Adrenal gland (tissue), 19 donors: Measurements from ENCODE around the gene TMEM114. TPM values are rescaled to one million over a fixed set of nuclear protein-coding genes. Genes with fewer than 3 reads are reported as not detected.

Source experiments
- DNase-seq, 7 donors: peaks; one replicate each; pipeline ENCODE4 v3.0.0-alpha.2; 2019 to 2020
- H3K27ac ChIP-seq, 5 donors: fragments of 200-600 bp; sonication (generic) in 4 of 5; 1 replicate in 3 of 5; 2 replicates in 2 of 5; pipeline versions ENCODE4 v1.5.1 to v1.8.0; 2016 to 2020; ENCODE audit warnings: mild to moderate bottlenecking in 1 of 5
- H3K27me3 ChIP-seq: fragments of 200-600 bp; 2 replicates; pipeline ENCODE4 v1.8.0; 2021
- H3K36me3 ChIP-seq, 2 donors: fragments of 200-600 bp; replicated peaks in 1 of 2; 1 replicate in 1 of 2; 2 replicates in 1 of 2; pipeline versions ENCODE4 v1.5.1 to v1.8.0; 2018 to 2022
- H3K4me1 ChIP-seq, 2 donors: fragments of 200-600 bp; replicated peaks in 1 of 2; 1 replicate in 1 of 2; 2 replicates in 1 of 2; pipeline versions ENCODE4 v1.5.1 to v1.8.0; 2018 to 2021
- H3K4me3 ChIP-seq, 4 donors: fragments of 200-600 bp; sonication (generic) in 3 of 4; one replicate each; pipeline ENCODE4 v1.5.1; 2016 to 2018
- H3K9me3 ChIP-seq, 3 donors: fragments of 200-600 bp; sonication (generic) in 1 of 3; replicated peaks in 1 of 3; 1 replicate in 2 of 3; 2 replicates in 1 of 3; pipeline versions ENCODE4 v1.5.1 to v1.8.0; 2016 to 2021
- CTCF ChIP-seq, 6 experiments: fragments of 450-650 bp in 4 of 6; fragments of 200-600 bp in 2 of 6; sonication (generic) in 1 of 6; IDR thresholded peaks; 1 replicate in 5 of 6; 2 replicates in 1 of 6; pipeline versions ENCODE4 v1.5.1 to v1.8.0; 2016 to 2021; ENCODE audit warnings: antibody characterized with exemption in 6 of 6, mild to moderate bottlenecking in 2 of 6, moderate library complexity in 1 of 6
- POLR2A ChIP-seq, 2 donors: fragments of 450-650 bp; IDR thresholded peaks; one replicate each; pipeline ENCODE4 v1.6.1; 2017; ENCODE audit warnings: antibody characterized with exemption in 2 of 2, mild to moderate bottlenecking in 2 of 2, moderate library complexity in 1 of 2
- WGBS, 4 donors: extraction: QIAGEN DNeasy Blood & Tissue Kit in 2 of 4; methylation state at CpG; one replicate each; pipeline versions ENCODE4 v1.1.5 to v1.1.7; 2013 to 2017; 5-methylcytosine and 5-hydroxymethylcytosine counted together
- intact Hi-C, 2 donors: fragments of 100-400 bp; cut with DNase I; formaldehyde crosslinking; loops; one replicate each; pipeline versions ENCODE4 v1.14.1 to v1.15.0; 2022 to 2023
- long read RNA-seq, 10 donors: library from polyadenylated mRNA in 3 of 10; unstranded in 2 of 10; stranded (forward) in 1 of 10; transcript quantifications; one replicate each; pipeline ENCODE4 v2.0.0 and lab custom pipeline, GENCODE V29; 2021 to 2026
- polyA plus RNA-seq, 3 donors: library from polyadenylated mRNA; stranded (reverse); fragments of 200-250 nt in 2 of 3; fragments of 350-450 nt in 1 of 3; fragmentation: Illumina TruSeq in 1 of 3; extraction: RNeasy Lipid Tissue Mini Kit (QIAGEN cat#74804) in 1 of 3; gene quantifications; one replicate each; pipeline ENCODE4 v1.2.3, GENCODE V29; 2013 to 2014
- total RNA-seq, 9 donors: library from RNA; depleted of rRNA in 4 of 9; stranded (reverse); fragments of >200 nt in 4 of 9; fragments of 120-200 nt in 1 of 9; fragmentation: NEBNext Ultra II Directional in 1 of 9; extraction: Animal tissue kit (Norgen Biotek cat#: 25700) in 1 of 9; gene quantifications; one replicate each; pipeline versions ENCODE4 v1.1.0 to v1.2.4, GENCODE V29; 2013 to 2023
- donor health status: healthy with polysubstance abuse.
- donor health status: Bipolar disorder and iron deficiency.
- donor health status: DM: yes; HTN: yes; CAD: no.
- donor health status: DM: no; HTN: no; CAD: no.
- donor health status: DM: no; HTN: no; CAD: no.
- donor health status: DM: yes; HTN: yes; CAD: no.

TMEM114 gene
- not detected for total RNA-seq
- 1 to 10 TPM in 1 of 3 donors, under 1 TPM in 1, not detected in 1; 0.24 to 1.1 TPM for polyA plus RNA-seq
- long read RNA-seq, donor 1 = 0 reads
- long read RNA-seq, donor 2 = 0 reads
- long read RNA-seq, donor 3 = 0 reads
- long read RNA-seq, donor 4 = 0 reads
- long read RNA-seq, donor 5 = 0 reads
- long read RNA-seq, donor 6 = 0 reads
- long read RNA-seq, donor 7 = 0 reads
- long read RNA-seq, donor 8 = 0 reads
- long read RNA-seq, donor 9 = 0 reads
- long read RNA-seq, donor 10 = 0 reads

GRCh38 chr16:8589900-8590688 is at the start of gene TMEM114:
Gene TMEM114 (minus strand): TSS chr16:8590511. CDS start chr16:8589838, 673 bp downstream.
- H3K4me3 ChIP-seq = peak within 1 kb of the TSS in 1 of 4 donors; percentile 19
- 2 to 9% (median 4%) methylated on average over 30 to 41 of the region's 41 CpGs for WGBS, 4 donors

GRCh38 chr16:8639694-8640093 is 49.4 kb upstream of the TMEM114 start:
- H3K4me1 ChIP-seq = no peaks in the 10 kb centered on the region
- no peak overlapping the region for H3K27ac ChIP-seq
- H3K4me3 ChIP-seq = no peak overlapping the region
- H3K9me3 ChIP-seq = no peaks in the 10 kb centered on the region
- WGBS, 4 donors = 74 to 90% (median 80%) methylated on average over 11 to 13 of the region's 13 CpGs
- no peaks in the 10 kb centered on the region for H3K27me3 ChIP-seq
- intact Hi-C loops = no loop called here
- TF ChIP-seq POLR2A (IDR thresholded peaks at IDR 0.05) (no peak), CTCF (IDR thresholded peaks at IDR 0.05) (no peak)
- no peak for DNase-seq
- H3K36me3 ChIP-seq = peaks cover 0 to 82% of the 10 kb centered on the region in 2 donors

More at GRCh38 chr16:8589900-8590688, at the start of gene TMEM114:
- TF ChIP-seq POLR2A (IDR thresholded peaks at IDR 0.05) (no peak), CTCF (IDR thresholded peaks at IDR 0.05) (no peak)
- H3K27me3 ChIP-seq = peaks cover 24% of the 10 kb centered on the region
- intact Hi-C loops = no loop called here
- H3K27ac ChIP-seq = no peak within 1 kb of the TSS
- no peaks in the 10 kb centered on the region for H3K36me3 ChIP-seq
- no peaks in the 10 kb centered on the region for H3K9me3 ChIP-seq
- H3K4me1 ChIP-seq = peaks cover 4 to 7% of the 10 kb centered on the region in 2 donors
- no peak for DNase-seq

- H3K27ac ChIP-seq = no peak overlapping the region
- intact Hi-C loops = no loop called here
- H3K9me3 ChIP-seq = no peaks in the 10 kb centered on the region
- H3K27me3 ChIP-seq = no peaks in the 10 kb centered on the region
- TF ChIP-seq CTCF (IDR thresholded peaks at IDR 0.05) (peak in 4 of 6 experiments; percentile 11 to 30 (median 22)), POLR2A (IDR thresholded peaks at IDR 0.05) (no peak)
- H3K4me3 ChIP-seq = no peak overlapping the region
- 83 to 87% (median 85%) methylated on average over 8 to 18 of the region's 18 CpGs for WGBS, 4 donors
- H3K36me3 ChIP-seq = peaks cover 0 to 73% of the 10 kb centered on the region in 2 donors
- H3K4me1 ChIP-seq = no peaks in the 10 kb centered on the region
- peak in 1 of 7 donors; percentile 26 for DNase-seq
These were observed 44.9 kb upstream of the TMEM114 start for GRCh38 chr16:8634991-8635736.

GRCh38 chr16:8632675-8633182 is 42.4 kb upstream of the TMEM114 start:
- TF ChIP-seq POLR2A (IDR thresholded peaks at IDR 0.05) (peak in 1 of 2 donors; percentile 8), CTCF (IDR thresholded peaks at IDR 0.05) (no peak)
- peak in 4 of 7 donors; percentile 24 to 63 (median 40) for DNase-seq
- Histone ChIP-seq H3K9me3 (no peaks in the 10 kb centered on the region), H3K4me3 (no peak overlapping the region), H3K36me3 (peaks cover 0 to 82% of the 10 kb centered on the region in 2 donors), H3K4me1 (no peaks in the 10 kb centered on the region), H3K27me3 (no peaks in the 10 kb centered on the region), H3K27ac (peak overlapping the region in 4 of 5 donors; percentile 18 to 85 (median 52))
- intact Hi-C loops = no loop called here
- 63 to 100% (median 70%) methylated on average over 3 to 5 of the region's 5 CpGs for WGBS, 4 donors
